Endothelial cell of umbilical vein (primary cell): ENCODE data around the gene LHX5. TPM values are rescaled to one million over a fixed set of nuclear protein-coding genes. Genes with fewer than 3 reads are reported as not detected.

Experiments
- BruUV-seq: library from RNA; stranded (reverse); fragments of 400-500 nt; replicated peaks from 2 replicates; lab custom pipeline; 2021; lab: Mats Ljungman, UMichigan
- CTCF ChIA-PET: fragments of 300-600, 350-600 bp; sonication (Branson Sonifier 250); formaldehyde crosslinking; loops from one replicate; lab custom pipeline; 2021; ENCODE audit warnings: antibody characterized with exemption, inconsistent platforms; lab: Charles Lee
- POLR2A ChIA-PET: fragments of 300-600, 350-600 bp; sonication (Branson Sonifier 250); formaldehyde crosslinking; loops from one replicate; lab custom pipeline; 2021; ENCODE audit warnings: antibody characterized with exemption, inconsistent platforms; lab: Charles Lee
- DNase-seq: peaks from one replicate; pipeline ENCODE4 v3.0.0-alpha.2; 2011; ENCODE audit warnings: low read depth, low spot score
- FAIRE-seq: peaks from 2 replicates; lab custom pipeline; 2011; peaks lifted over from hg19 to GRCh38; lab: Jason Lieb, UNC
- H2AFZ ChIP-seq: 2 replicates; pipeline ENCODE4 v1.6.0; 2012; ENCODE audit warnings: low read depth, low read length, control low read depth, inconsistent platforms
- H3K27ac ChIP-seq: 2 replicates; pipeline ENCODE4 v1.5.1; 2011; ENCODE audit warnings: low read depth, mild to moderate bottlenecking, control low read depth, low read length, moderate library complexity; ENCODE audit not compliant: insufficient read depth
- H3K27me3 ChIP-seq, 2 experiments: 2 replicates each; pipeline versions ENCODE4 v1.6.0 to v1.6.1; 2011; ENCODE audit warnings: low read length in 2 of 2, mixed read lengths in 1 of 2; ENCODE audit not compliant: control insufficient read depth in 2 of 2, insufficient read depth in 2 of 2
- H3K36me3 ChIP-seq, 2 experiments: 2 replicates in 1 of 2; 3 replicates in 1 of 2; pipeline ENCODE4 v1.5.1; 2011; ENCODE audit warnings: low read length in 2 of 2, mild to moderate bottlenecking in 1 of 2, moderate library complexity in 1 of 2; ENCODE audit not compliant: control insufficient read depth in 2 of 2, insufficient read depth in 2 of 2; ENCODE audit errors: extremely low read depth in 1 of 2
- H3K4me1 ChIP-seq: 3 replicates; pipeline ENCODE4 v1.5.1; 2011; ENCODE audit warnings: mild to moderate bottlenecking, low read length; ENCODE audit not compliant: control insufficient read depth, insufficient read depth; ENCODE audit errors: extremely low read depth
- H3K4me2 ChIP-seq: 2 replicates; pipeline ENCODE4 v1.6.1; 2011; ENCODE audit warnings: low read length, control low read depth, mixed read lengths; ENCODE audit not compliant: insufficient read depth
- H3K4me3 ChIP-seq, 3 experiments: fragments of 200-600 bp in 1 of 3; sonication (generic), shearing (Covaris generic) in 1 of 3; replicated peaks in 1 of 3; 2 replicates each; pipeline ENCODE4 v1.5.1; 2011 to 2016; ENCODE audit warnings: control low read depth in 3 of 3, low read length in 3 of 3, mild to moderate bottlenecking in 2 of 3, inconsistent platforms in 1 of 3, low read depth in 1 of 3, moderate library complexity in 1 of 3; ENCODE audit not compliant: insufficient read depth in 1 of 3
- H3K79me2 ChIP-seq: 2 replicates; pipeline ENCODE4 v1.6.0; 2012; ENCODE audit warnings: low read length, inconsistent platforms; ENCODE audit not compliant: control insufficient read depth, insufficient read depth
- H3K9ac ChIP-seq: replicated peaks from 2 replicates; pipeline ENCODE3; 2011; ENCODE audit warnings: low read length, control low read depth; ENCODE audit not compliant: insufficient read depth; ENCODE audit errors: extremely low read depth
- H3K9me1 ChIP-seq: replicated peaks from 3 replicates; pipeline ENCODE4 v1.6.0; 2011; ENCODE audit warnings: mild to moderate bottlenecking, low read length; ENCODE audit not compliant: control insufficient read depth, insufficient read depth; ENCODE audit errors: extremely low read depth
- H3K9me3 ChIP-seq: replicated peaks from 2 replicates; pipeline ENCODE4 v1.5.1; 2012; ENCODE audit warnings: low read length, inconsistent platforms; ENCODE audit not compliant: control insufficient read depth, insufficient read depth
- H4K20me1 ChIP-seq: replicated peaks from 2 replicates; pipeline ENCODE3; 2011; ENCODE audit warnings: mild to moderate bottlenecking, low read length; ENCODE audit not compliant: control insufficient read depth, insufficient read depth; ENCODE audit errors: extremely low read depth
- EZH2 ChIP-seq: IDR thresholded peaks from 2 replicates; pipeline ENCODE4 v1.6.1; 2012; ENCODE audit warnings: borderline replicate concordance, low read depth, mild to moderate bottlenecking, moderate library complexity, low read length, inconsistent platforms; ENCODE audit not compliant: severe bottlenecking
- FOS ChIP-seq: IDR thresholded peaks from 2 replicates; pipeline ENCODE4 v1.6.1; 2011; ENCODE audit warnings: mild to moderate bottlenecking, low read length, moderate library complexity, borderline replicate concordance; ENCODE audit not compliant: insufficient read depth
- GATA2 ChIP-seq: IDR thresholded peaks from 2 replicates; pipeline ENCODE4 v1.7.0; 2011; ENCODE audit warnings: low read depth, mild to moderate bottlenecking, moderate library complexity, mixed read lengths, low read length; ENCODE audit not compliant: insufficient read length, insufficient read depth
- JUN ChIP-seq: IDR thresholded peaks from 2 replicates; pipeline ENCODE4 v1.6.1; 2011; ENCODE audit warnings: borderline replicate concordance, low read depth; ENCODE audit not compliant: insufficient read length, insufficient read depth
- MYC ChIP-seq: IDR thresholded peaks from one replicate; pipeline ENCODE4 v1.6.1; 2011; ENCODE audit warnings: mild to moderate bottlenecking, low read depth, low read length
- POLR2A ChIP-seq: IDR thresholded peaks from 2 replicates; pipeline ENCODE4 v1.6.1; 2012; ENCODE audit warnings: low read depth, mild to moderate bottlenecking, control low read depth, low read length
- POLR2AphosphoS5 ChIP-seq: IDR thresholded peaks from 2 replicates; pipeline ENCODE4 v1.6.1; 2012; ENCODE audit warnings: low read depth, mild to moderate bottlenecking, control low read depth, low read length, moderate library complexity; ENCODE audit not compliant: insufficient read depth
- dilution Hi-C: fragments of 300-500 bp; cut with MboI; formaldehyde crosslinking; loops from one replicate; pipeline ENCODE4 v1.15.0; 2019; ENCODE audit warnings: low sequenced_read_pairs; ENCODE audit not compliant: extremely low pct_ligation_motif_present
- intact Hi-C: fragments of 100-400 bp; cut with micrococcal nuclease; formaldehyde crosslinking; loops from one replicate; pipeline ENCODE4 v1.10.0; 2022
- polyA plus RNA-seq, 4 experiments: library from polyadenylated mRNA; depleted of rRNA in 3 of 4; stranded (reverse) in 3 of 4; unstranded in 1 of 4; fragments of >200 nt; gene quantifications; 2 replicates each; pipeline versions ENCODE4 v1.2.1 to v1.2.3, GENCODE V29; 2011 to 2012; ENCODE audit warnings: missing spikeins in 1 of 4
- total RNA-seq: library from RNA; stranded (reverse); gene quantifications from 2 replicates; pipeline ENCODE4 v1.2.3, GENCODE V29; 2021
- TF ChIP-seq, protein P1 (sequence below): IDR thresholded peaks from 2 replicates; pipeline ENCODE4 v1.6.1; 2011; ENCODE audit not compliant: insufficient read depth, insufficient read length
- TF ChIP-seq, protein P2 (sequence below), 2 donors: IDR thresholded peaks; 1 replicate in 1 of 2; 2 replicates in 1 of 2; pipeline ENCODE4 v1.5.1; 2011; ENCODE audit warnings: low read length in 2 of 2, mild to moderate bottlenecking in 2 of 2, moderate library complexity in 2 of 2, control low read depth in 1 of 2, inconsistent platforms in 1 of 2, low read depth in 1 of 2; ENCODE audit not compliant: insufficient read depth in 1 of 2; ENCODE audit errors: extremely low read depth in 1 of 2

The LHX5 gene
- total and polyA plus RNA-seq, 2 donors (not counting 3 experiments of a cell fraction or from before 2014, with no cell fraction given) = not detected

DNA sequence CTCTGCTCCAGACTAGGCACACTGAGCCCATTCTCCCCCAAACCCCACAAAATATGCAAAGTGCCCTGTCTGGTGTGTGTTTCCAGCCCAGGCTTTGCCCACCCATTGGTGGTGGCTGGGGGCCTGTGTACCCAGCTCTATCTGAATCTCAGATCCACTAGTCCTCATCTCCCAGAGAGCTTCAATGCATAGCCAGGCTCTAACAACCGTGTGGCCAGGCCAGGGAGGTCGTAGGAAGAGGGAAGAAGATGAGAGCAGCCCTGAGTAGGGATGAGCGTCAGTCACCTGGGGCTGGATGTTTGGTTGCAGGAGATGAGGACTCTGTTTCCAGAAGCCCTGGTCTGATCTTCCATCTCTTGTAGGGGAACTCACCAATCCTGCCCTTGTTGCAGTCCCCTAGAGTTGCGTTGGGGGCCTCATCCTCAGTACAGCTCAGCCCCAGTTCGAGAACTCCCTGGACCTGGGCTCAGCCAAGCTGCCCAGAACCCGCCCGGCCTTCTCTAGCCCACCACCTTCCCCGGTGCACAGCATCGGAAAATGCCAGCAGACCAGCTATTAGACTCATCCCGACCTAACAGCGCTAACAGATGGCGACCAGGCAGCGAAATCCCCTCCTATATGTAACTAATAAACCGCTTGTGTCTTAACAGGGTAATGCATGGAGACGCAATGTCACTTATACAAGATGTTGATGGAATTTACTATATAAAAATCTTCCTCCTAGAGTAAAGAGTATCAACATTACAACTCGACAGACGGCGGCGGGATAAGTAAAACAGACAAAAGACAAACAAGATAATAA lies 3.2 kb upstream of the LHX5 start:
- FAIRE-seq (no peak), DNase-seq (no peak)
- H3K9ac ChIP-seq = no peak overlapping the region
- ChIA-PET POLR2A (no interaction called here), CTCF (interaction anchor here (4.4 kb wide), 1 partner anchor 13 kb away, joined by 20 read pairs; no protein-coding TSS in a partner anchor)
- H3K27me3 ChIP-seq = peaks cover 89 to 91% of the 10 kb centered on the region in 2 experiments
- TF ChIP-seq EZH2 (no peak), POLR2A (no peak), MYC (no peak), GATA2 (no peak), JUN (no peak), FOS (no peak), POLR2AphosphoS5 (no peak)
- TF ChIP-seq, protein P1, sequence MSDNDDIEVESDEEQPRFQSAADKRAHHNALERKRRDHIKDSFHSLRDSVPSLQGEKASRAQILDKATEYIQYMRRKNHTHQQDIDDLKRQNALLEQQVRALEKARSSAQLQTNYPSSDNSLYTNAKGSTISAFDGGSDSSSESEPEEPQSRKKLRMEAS = no peak
- TF ChIP-seq, protein P2, sequence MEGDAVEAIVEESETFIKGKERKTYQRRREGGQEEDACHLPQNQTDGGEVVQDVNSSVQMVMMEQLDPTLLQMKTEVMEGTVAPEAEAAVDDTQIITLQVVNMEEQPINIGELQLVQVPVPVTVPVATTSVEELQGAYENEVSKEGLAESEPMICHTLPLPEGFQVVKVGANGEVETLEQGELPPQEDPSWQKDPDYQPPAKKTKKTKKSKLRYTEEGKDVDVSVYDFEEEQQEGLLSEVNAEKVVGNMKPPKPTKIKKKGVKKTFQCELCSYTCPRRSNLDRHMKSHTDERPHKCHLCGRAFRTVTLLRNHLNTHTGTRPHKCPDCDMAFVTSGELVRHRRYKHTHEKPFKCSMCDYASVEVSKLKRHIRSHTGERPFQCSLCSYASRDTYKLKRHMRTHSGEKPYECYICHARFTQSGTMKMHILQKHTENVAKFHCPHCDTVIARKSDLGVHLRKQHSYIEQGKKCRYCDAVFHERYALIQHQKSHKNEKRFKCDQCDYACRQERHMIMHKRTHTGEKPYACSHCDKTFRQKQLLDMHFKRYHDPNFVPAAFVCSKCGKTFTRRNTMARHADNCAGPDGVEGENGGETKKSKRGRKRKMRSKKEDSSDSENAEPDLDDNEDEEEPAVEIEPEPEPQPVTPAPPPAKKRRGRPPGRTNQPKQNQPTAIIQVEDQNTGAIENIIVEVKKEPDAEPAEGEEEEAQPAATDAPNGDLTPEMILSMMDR (IDR thresholded peaks at IDR 0.05; ENCODE audit: extremely low read depth in 1 of 2, insufficient read depth in 1 of 2, low read depth in 1 of 2, low read length in 2 of 2) = no peak
- no peaks in the 10 kb centered on the region for H3K79me2 ChIP-seq
- H2AFZ ChIP-seq = no peak overlapping the region
- no peaks in the 10 kb centered on the region for H3K4me1 ChIP-seq
- no peaks in the 10 kb centered on the region for H3K9me1 ChIP-seq
- no peaks in the 10 kb centered on the region for H3K36me3 ChIP-seq
- intact Hi-C loops = no loop called here
- no TSS peak for BruUV-seq
- no peaks in the 10 kb centered on the region for H4K20me1 ChIP-seq
- dilution Hi-C loops = no loop called here
- H3K27ac ChIP-seq = no peak overlapping the region
- no peak overlapping the region for H3K4me3 ChIP-seq
- no peak overlapping the region for H3K4me2 ChIP-seq
- H3K9me3 ChIP-seq = no peaks in the 10 kb centered on the region
